Regular cardiac myocyte (primary cell): ENCODE measurements around the gene POTEI. TPM values are rescaled to one million over a fixed set of nuclear protein-coding genes. Genes with fewer than 3 reads are reported as not detected.

Experiments used
- total RNA-seq: library from RNA; depleted of rRNA; stranded (reverse); fragments of >200 nt; gene quantifications from 2 replicates; pipeline ENCODE4 v1.2.3, GENCODE V29; 2014

POTEI gene
- under 0.01 TPM in 1 of 2 replicates, not detected in the other for total RNA-seq

GRCh38 chr2:130509228-130509627 lies at the start of gene POTEI:
POTEI (minus strand) TSS chr2:130509328; CDS start chr2:130509235, 93 bp downstream.

GRCh38 chr2:130520992-130521391 lies 11.9 kb upstream of the POTEI start, which contains the start of gene CFC1B:
CFC1B (plus strand) TSS chr2:130521222; CDS start chr2:130521485, 263 bp downstream.

Other genes with a start within 250 kb of the POTEI start
- gene IMP4, start 166.4 kb downstream of the POTEI start, total RNA-seq: 89.1 and 163 TPM in 2 replicates
- 10.7 and 13.0 TPM in 2 replicates for gene PTPN18, start 153.3 kb downstream of the POTEI start, total RNA-seq
- not detected in 2 replicates for gene CFC1B, start 11.9 kb upstream of the POTEI start, total RNA-seq
- gene CFC1, start 90.2 kb upstream of the POTEI start, total RNA-seq: not detected in 2 replicates
- gene POTEJ, start 102.1 kb upstream of the POTEI start, total RNA-seq: not detected in 2 replicates
- not detected in 2 replicates for gene GPR148, start 219.7 kb upstream of the POTEI start, total RNA-seq
- gene AMER3, start 246.2 kb upstream of the POTEI start, total RNA-seq: not detected in 2 replicates